ENCODE measurements around the gene RFX2. TPM values are rescaled to one million over a fixed set of nuclear protein-coding genes. Genes with fewer than 3 reads are reported as not detected.

The RFX2 gene
- total RNA-seq, 4 donors from 2014 or later, result 12.6 to 17.3 (median 15.0) TPM

DNA sequence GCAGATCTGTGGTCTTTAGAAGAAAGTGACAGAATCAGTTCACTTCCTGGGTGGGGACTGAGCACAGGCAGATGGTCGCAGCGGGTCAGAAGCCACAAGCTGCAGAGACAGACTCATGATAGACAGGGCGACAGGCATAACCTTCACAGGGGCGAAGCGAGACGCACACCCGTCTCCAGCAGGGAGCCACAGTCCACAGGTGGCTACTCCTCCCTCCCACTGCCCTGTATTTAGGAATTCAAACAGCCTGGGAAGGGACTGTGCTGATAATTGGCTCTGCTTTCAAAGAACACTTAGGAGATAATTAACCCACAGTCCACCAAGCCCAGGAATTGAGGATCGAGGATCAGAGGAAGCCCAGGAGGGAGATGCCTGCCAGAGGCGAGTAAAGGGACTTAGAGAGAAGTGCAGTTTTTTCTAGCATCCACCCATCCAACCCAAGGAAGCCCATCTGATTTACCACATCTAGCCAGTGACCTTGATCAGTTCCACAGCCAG, 23.2 kb downstream of the RFX2 start:
- H3K27me3 ChIP-seq, result no peaks in the 10 kb centered on the region
- no peak overlapping the region for H3K4me3 ChIP-seq
- no peak for TF ChIP-seq POLR2A (IDR thresholded peaks at IDR 0.05)
- peak overlapping the region in 3 of 4 donors; percentile 67 to 90 (median 82) for H3K27ac ChIP-seq
- no peaks in the 10 kb centered on the region for H3K36me3 ChIP-seq
- DNase-seq (ENCODE audit: low spot score in 2 of 2), result no peak
- WGBS, 2 donors, result 37 to 48% methylated on average over 9 of the region's 9 CpGs
- no peaks in the 10 kb centered on the region for H3K9me3 ChIP-seq
- H3K4me1 ChIP-seq, result peaks cover 0 to 45% (median 22%) of the 10 kb centered on the region in 4 donors

DNA sequence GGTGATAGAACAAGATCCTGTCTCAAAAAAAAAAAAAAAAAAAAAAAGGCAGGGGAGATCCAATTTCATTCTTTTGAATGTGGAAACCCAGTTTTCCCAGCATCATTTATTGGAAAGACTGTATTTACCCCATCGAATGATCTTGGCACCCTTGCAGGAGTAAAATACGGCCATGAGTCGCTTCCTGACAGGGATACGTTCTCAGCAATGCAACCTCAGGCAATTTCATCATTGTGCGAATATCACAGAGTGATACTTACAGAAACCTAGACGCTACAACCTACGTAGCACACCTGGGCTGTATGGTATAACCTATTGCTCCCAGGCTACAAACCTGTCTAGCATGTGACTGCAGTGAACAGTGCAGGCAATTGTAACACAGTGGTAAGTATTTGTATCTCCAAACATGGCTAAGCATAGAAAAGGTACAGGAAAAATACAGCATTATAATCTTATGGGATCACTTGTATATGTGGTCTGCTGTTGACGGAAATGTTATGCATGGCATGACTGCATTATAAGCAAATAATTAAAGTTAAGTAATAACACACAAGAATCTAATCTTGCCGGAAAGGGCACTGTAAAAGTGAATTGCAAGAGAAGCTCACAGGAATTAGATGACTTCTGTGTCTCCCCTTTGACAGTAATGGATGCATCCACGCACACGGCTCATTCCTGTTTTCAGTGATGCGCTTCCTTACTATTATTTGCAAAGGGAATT, 24.1 kb downstream of the RFX2 start:
- peaks cover 0 to 36% (median 22%) of the 10 kb centered on the region in 4 donors for H3K4me1 ChIP-seq
- no peaks in the 10 kb centered on the region for H3K9me3 ChIP-seq
- no peak for TF ChIP-seq POLR2A (IDR thresholded peaks at IDR 0.05)
- TF ChIP-seq, protein P1, sequence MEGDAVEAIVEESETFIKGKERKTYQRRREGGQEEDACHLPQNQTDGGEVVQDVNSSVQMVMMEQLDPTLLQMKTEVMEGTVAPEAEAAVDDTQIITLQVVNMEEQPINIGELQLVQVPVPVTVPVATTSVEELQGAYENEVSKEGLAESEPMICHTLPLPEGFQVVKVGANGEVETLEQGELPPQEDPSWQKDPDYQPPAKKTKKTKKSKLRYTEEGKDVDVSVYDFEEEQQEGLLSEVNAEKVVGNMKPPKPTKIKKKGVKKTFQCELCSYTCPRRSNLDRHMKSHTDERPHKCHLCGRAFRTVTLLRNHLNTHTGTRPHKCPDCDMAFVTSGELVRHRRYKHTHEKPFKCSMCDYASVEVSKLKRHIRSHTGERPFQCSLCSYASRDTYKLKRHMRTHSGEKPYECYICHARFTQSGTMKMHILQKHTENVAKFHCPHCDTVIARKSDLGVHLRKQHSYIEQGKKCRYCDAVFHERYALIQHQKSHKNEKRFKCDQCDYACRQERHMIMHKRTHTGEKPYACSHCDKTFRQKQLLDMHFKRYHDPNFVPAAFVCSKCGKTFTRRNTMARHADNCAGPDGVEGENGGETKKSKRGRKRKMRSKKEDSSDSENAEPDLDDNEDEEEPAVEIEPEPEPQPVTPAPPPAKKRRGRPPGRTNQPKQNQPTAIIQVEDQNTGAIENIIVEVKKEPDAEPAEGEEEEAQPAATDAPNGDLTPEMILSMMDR (IDR thresholded peaks at IDR 0.05), result no peak
- TF ChIP-seq EP300 (IDR thresholded peaks at IDR 0.05), result no peak
- H3K36me3 ChIP-seq, result no peaks in the 10 kb centered on the region
- DNase-seq (ENCODE audit: low spot score in 2 of 2), result no peak
- no peak overlapping the region for H3K4me3 ChIP-seq
- 87 to 89% methylated on average over 12 of the region's 12 CpGs for WGBS, 2 donors
- peak overlapping the region in 2 of 4 donors; percentile 82 to 90 for H3K27ac ChIP-seq
- H3K27me3 ChIP-seq, result no peaks in the 10 kb centered on the region

DNA sequence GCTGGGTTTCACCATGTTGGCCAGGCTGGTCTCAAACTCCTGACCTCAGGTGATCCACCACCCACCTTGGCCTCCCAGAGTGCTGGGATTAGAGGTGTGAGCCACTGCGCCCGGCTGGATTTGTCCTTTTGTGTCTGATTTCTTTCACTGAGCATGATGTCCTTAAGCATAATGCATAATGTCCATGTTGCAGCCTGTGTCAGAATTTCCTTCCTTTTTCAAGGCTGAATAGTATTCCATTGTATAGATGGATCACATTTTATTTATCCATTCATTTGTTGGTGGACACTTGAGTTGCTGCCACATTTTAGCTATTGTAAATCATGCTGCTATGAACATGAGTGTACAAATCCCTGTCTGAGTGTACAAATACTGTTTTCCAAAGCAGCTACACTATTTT, 25.5 kb downstream of the RFX2 start:
- DNase-seq (ENCODE audit: low spot score in 2 of 2), result no peak
- H3K4me1 ChIP-seq, result peaks cover 0 to 33% (median 22%) of the 10 kb centered on the region in 4 donors
- no peaks in the 10 kb centered on the region for H3K36me3 ChIP-seq
- no peak overlapping the region for H3K4me3 ChIP-seq
- no peak overlapping the region for H3K27ac ChIP-seq
- WGBS, 2 donors, result 100% methylated on average over 2 of the region's 2 CpGs
- no peaks in the 10 kb centered on the region for H3K27me3 ChIP-seq
- no peaks in the 10 kb centered on the region for H3K9me3 ChIP-seq
- TF ChIP-seq EP300 (IDR thresholded peaks at IDR 0.05), result no peak
- TF ChIP-seq, protein P1 (IDR thresholded peaks at IDR 0.05), result no peak
- TF ChIP-seq POLR2A (IDR thresholded peaks at IDR 0.05), result no peak

DNA sequence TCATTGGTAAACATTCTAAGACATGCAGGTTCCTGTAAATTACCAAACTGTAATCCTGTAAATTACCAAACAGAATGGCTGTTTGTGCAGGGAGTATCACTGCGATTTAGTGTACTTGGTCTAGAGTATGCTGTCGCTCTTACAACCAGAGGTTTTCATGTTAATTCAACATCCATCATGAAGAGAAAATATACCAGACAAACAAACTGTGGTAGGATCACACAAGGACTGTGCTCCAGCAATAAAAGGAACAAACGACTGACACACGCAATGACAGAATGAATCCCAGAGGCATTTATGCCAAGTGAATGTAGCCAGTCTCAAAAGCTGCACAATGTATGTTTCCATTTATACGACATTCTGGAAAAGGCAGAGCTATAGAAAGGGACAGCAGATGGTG, 31.2 kb downstream of the RFX2 start:
- H3K27ac ChIP-seq, result no peak overlapping the region
- WGBS, 2 donors, result 77 to 89% methylated on average over 5 of the region's 5 CpGs
- no peak for DNase-seq (ENCODE audit: low spot score in 2 of 2)
- no peaks in the 10 kb centered on the region for H3K9me3 ChIP-seq
- no peaks in the 10 kb centered on the region for H3K27me3 ChIP-seq
- TF ChIP-seq EP300 (IDR thresholded peaks at IDR 0.05), result no peak
- no peak for TF ChIP-seq POLR2A (IDR thresholded peaks at IDR 0.05)
- TF ChIP-seq, protein P1 (IDR thresholded peaks at IDR 0.05), result no peak
- H3K4me1 ChIP-seq, result peaks cover 0 to 24% (median 6%) of the 10 kb centered on the region in 4 donors
- no peaks in the 10 kb centered on the region for H3K36me3 ChIP-seq
- no peak overlapping the region for H3K4me3 ChIP-seq

DNA sequence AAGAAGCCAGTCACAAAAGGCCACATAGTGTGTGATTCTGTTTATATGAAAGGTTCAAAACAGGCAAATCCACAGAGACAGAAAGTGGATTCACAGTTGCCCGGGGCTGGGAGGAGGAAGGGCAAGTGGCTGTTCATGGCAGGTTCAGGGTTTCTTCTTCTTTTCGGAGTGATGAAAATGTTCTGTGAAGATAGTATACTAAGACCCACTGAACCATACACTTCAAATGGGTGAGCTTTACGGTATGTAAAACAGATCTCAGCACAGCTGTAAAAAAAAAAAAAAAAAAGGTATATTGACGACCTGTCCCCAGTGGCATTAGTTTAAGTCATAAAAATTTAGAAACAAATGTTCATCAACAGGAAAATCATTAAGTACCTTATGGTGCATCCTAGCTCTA, 32.2 kb downstream of the RFX2 start:
- TF ChIP-seq POLR2A (IDR thresholded peaks at IDR 0.05), result no peak
- TF ChIP-seq, protein P1 (IDR thresholded peaks at IDR 0.05), result no peak
- no peak for TF ChIP-seq EP300 (IDR thresholded peaks at IDR 0.05)

More for the DNA sequence above, 32.2 kb downstream of the RFX2 start:
- no peak for DNase-seq (ENCODE audit: low spot score in 2 of 2)
- peaks cover 0 to 32% (median 6%) of the 10 kb centered on the region in 4 donors for H3K4me1 ChIP-seq
- H3K4me3 ChIP-seq, result no peak overlapping the region
- no peaks in the 10 kb centered on the region for H3K9me3 ChIP-seq
- no peaks in the 10 kb centered on the region for H3K27me3 ChIP-seq
- 83 to 90% methylated on average over 4 of the region's 4 CpGs for WGBS, 2 donors
- H3K36me3 ChIP-seq, result no peaks in the 10 kb centered on the region
- no peak overlapping the region for H3K27ac ChIP-seq
